Measurements from ENCODE around the gene TTF1.

TTF1 gene

GRCh38 chr9:132406554-132407122, at the start of gene TTF1:
Gene TTF1, minus strand, starts transcription at chr9:132406840. Its CDS starts 4,019 bp downstream, at chr9:132402821.
- DNase-seq = peak; percentile 83

GRCh38 chr9:132456241-132456640, 49.6 kb upstream of the TTF1 start:
- DNase-seq = no peak

GRCh38 chr9:132451276-132451675, 44.6 kb upstream of the TTF1 start:
- DNase-seq = no peak

- DNase-seq = no peak
These were observed 41.3 kb upstream of the TTF1 start for GRCh38 chr9:132447902-132448301.

- DNase-seq = no peak
These were observed 40.7 kb upstream of the TTF1 start for GRCh38 chr9:132447346-132447745.

- no peak for DNase-seq
These were observed 40.2 kb upstream of the TTF1 start for GRCh38 chr9:132446887-132447286.

GRCh38 chr9:132443951-132444607, 37.4 kb upstream of the TTF1 start:
- DNase-seq = peak; percentile 53

GRCh38 chr9:132441404-132441803, 34.8 kb upstream of the TTF1 start:
- no peak for DNase-seq

GRCh38 chr9:132440735-132441134, 34.1 kb upstream of the TTF1 start:
- DNase-seq = no peak

- no peak for DNase-seq
These were observed 32.5 kb upstream of the TTF1 start for GRCh38 chr9:132439153-132439552.

GRCh38 chr9:132434881-132435280, 28.2 kb upstream of the TTF1 start:
- no peak for DNase-seq

GRCh38 chr9:132430998-132431397, 24.4 kb upstream of the TTF1 start:
- no peak for DNase-seq

- no peak for DNase-seq
These were observed 20.2 kb upstream of the TTF1 start for GRCh38 chr9:132426639-132427414.

- DNase-seq = no peak
These were observed 19.0 kb upstream of the TTF1 start for GRCh38 chr9:132425675-132426062.

- no peak for DNase-seq
These were observed 18.4 kb upstream of the TTF1 start for GRCh38 chr9:132424857-132425674.

- DNase-seq = no peak
These were observed 16.9 kb upstream of the TTF1 start for GRCh38 chr9:132423503-132423902.

- no peak for DNase-seq
These were observed 15.9 kb upstream of the TTF1 start for GRCh38 chr9:132422574-132422973.

- no peak for DNase-seq
These were observed 12.2 kb upstream of the TTF1 start for GRCh38 chr9:132418726-132419363.

- DNase-seq = no peak
These were observed 8.5 kb upstream of the TTF1 start for GRCh38 chr9:132415181-132415580.

- no peak for DNase-seq
These were observed 8.1 kb upstream of the TTF1 start for GRCh38 chr9:132414731-132415130.

- no peak for DNase-seq
These were observed 7.3 kb upstream of the TTF1 start for GRCh38 chr9:132413926-132414325.

- DNase-seq = no peak
These were observed 5.4 kb upstream of the TTF1 start for GRCh38 chr9:132412089-132412488.

GRCh38 chr9:132411091-132411508, 4.5 kb upstream of the TTF1 start:
- DNase-seq = peak; percentile 60

Data from NCI-H1092 (cell line).